RKO (cell line): Measurements from ENCODE around the gene SLC39A11.
"Not testable (repeated sequence)": the region's sequence is repeated elsewhere in the genome, so short reads cannot be mapped to it uniquely, and the experiment has no call there.

Experiments
- DNase-seq: peaks from one replicate; pipeline ENCODE4 v3.0.0-alpha.2; 2016; ENCODE audit warnings: low spot score

The SLC39A11 gene

DNA sequence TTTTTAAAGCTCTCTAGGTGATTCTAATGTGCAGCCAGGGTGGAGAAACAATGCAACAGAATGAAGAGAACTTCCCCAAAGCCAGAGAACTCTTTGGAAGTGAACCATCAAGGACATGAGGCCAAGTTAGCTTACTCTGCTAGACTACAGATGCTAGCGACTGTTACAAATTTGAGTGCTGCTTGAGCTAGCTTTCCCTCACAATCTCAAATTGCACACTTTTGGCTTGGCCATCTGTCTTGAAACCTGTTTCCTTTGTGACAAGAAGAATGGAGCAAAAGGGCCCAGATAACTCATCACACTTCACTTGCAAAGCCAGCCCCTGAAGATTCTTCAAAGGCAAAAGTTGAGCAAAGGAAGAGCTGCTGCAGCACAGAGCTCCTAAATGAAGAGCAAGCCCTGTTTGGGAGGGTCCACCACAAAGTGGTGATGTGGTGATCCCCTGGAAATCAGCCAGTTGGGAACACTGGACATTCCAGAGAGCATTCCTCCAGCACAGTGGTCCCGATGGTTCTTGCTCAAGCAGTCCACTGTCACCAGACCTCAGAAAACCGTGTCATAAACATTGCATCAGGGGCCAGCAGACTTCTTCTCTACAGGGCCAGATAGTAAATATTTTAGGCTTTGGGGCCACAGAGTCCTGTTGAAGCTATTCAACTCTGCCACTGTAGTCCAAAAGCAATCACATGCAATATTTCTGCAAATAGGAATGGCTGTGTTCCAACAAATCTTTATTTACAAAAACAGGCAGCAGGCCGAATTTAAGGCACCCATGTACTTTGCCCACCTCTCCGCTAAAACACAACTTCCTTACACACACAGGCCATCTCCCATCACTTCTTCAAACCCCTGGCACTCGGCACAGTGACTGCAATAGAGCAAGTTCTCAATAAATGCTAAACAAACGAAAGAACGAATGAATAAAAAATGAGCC lies 21.2 kb downstream of the SLC39A11 start:
- no peak for DNase-seq

DNA sequence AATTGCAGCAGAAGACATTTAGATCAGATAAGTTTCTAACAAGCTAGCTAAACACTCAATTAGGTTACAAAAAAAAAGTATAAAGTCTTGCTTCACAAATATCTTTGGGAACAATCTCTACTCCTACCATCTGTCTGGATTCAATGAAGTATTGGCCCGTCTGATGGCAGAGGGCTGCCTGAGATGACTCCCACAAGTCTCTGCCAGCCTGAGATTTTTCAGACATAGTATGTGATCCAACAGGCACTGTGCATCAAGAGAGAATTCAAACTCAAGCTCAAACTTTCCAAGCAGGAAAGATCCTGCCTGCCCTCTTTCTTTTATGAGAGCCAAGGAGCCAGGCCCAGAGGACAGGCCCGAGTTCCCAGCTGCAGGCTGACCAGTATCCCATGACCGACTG lies 22.6 kb downstream of the SLC39A11 start:
- DNase-seq, result no peak

DNA sequence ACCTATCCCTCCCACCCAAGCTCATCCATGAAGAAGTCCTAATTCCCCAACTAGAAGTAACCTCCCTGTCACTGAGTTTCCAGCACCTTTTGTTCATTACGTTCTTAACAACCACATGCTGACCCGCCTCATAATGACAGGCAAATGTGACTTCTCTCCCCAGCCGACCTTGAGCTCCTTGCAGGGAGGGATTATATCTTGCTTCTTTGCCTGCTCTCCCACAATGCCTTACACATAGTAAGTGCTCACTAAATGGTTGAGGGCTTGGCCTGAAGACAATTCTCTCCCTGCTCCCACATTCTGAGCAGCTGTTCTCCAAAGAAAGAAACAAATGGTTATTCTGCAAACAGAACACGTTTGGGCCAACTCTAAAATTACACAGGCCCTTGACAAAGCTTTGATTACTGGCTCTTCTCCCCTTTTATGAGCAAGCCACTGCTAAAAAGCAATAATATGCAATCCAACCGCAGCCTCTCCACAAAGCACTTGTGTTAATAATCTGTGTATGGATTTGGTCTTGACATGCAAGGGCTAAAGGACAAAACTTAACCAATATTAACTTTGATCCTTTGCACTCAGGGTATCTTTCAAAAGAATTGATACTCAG lies 23.2 kb downstream of the SLC39A11 start:
- DNase-seq, result no peak

DNA sequence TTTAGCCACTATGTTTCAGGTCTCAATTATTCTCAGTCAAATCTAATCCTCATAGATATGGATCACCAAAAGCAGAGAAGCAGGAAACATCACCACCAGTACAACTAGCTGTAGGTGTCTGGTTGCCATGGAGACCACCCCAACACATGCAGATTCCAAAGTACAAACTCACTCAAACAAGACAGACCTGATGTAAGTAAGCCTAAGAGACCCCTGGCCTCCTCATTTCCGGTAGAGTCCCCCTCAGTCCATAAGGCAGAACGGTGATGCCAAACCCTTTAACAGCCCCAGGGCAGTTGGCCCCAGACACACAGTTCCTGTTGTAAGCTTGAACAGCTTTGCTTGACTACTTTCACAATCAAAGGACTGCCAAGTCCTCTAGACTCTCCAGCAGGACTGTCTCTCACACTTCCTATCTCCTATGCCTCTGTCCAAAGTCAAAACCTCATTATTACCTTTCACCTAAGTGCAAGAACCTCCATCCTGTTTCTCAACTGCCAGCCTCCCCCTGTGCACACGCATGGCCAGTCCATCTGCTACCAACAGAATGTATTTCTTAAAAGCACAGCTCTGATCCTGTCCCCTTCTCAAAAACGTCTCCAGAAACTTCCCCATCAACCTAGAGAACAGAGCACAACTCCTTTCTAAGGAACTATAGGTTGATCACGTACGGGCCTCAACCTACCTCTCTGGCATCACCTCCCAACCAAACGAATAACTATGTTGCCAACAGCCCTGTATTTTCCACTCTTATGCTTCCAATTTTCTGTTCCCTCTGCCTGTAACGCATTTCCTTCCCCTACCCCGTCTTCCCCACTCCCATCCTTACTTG lies 23.9 kb downstream of the SLC39A11 start:
- no peak for DNase-seq

DNA sequence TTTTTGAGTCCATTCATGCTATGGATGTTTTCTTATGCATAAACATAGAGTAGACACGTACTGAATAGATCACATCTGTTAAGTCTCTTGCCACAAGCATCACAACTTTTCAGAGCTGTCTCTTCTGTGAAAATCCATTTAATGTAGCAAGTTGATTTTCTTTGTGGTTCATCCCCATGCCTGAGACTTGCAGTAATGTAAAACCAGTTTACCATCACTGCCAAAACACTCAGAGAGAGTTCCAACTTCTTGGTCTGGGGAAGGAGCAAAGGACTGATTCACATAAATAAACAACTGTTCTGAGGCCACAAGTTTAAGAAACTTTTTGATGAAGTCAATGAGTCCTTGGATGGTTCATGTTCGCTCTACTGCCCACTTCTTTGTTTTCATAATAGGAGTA lies 24.8 kb downstream of the SLC39A11 start:
- DNase-seq, result not testable (repeated sequence)

DNA sequence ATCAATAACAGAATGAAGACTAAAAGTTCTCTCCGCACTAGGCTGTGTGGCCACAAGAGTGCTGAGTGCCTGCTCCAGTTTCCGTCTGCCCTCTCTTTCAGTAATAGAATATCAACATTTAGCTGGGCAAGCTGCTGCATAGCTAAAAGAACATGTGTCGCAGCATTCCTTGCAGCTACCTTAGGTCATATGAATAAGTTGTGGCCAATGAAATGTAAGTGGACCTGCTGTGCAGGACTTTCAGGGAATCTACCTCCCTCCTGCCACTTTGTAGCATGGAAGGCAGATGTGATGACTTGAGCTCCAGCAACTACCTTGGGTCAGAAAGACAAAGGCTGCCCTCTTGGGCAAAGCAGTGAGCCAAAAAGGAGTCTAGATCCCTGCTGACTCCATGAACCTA lies 25.4 kb downstream of the SLC39A11 start:
- no peak for DNase-seq

DNA sequence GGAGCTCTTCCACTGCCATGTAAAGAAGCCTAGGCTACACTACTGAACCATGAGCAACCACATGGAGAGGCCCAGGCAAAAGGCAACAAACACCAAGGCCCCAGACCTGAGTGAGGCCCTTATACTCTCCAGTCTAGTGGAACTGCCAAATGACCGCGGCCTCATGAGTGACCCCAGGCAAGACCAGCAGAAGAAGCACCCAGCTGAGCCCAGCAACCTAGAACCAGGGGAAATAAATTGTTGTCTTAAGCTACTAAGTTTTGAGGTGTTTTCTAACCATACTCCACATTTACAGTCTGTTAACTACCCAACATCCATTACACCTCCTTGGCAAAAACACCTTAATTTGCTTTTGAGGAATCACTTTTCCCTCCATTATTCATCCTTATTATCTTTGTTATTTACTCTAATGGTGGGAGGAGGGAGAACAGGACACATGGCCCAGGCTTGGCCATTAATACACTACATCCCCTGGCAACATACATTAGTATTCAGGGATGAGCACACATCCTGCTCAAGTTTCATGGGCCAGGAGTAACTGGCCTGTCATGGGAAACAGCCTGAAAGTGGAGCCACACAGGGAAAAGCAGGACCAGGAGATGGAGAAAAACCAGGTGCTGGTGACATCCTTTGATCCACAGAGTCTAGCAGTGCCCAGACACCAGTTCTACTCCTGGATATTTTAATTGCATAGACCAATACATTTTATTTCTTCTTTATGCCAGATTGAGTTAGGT lies 26.2 kb downstream of the SLC39A11 start:
- DNase-seq, result no peak

DNA sequence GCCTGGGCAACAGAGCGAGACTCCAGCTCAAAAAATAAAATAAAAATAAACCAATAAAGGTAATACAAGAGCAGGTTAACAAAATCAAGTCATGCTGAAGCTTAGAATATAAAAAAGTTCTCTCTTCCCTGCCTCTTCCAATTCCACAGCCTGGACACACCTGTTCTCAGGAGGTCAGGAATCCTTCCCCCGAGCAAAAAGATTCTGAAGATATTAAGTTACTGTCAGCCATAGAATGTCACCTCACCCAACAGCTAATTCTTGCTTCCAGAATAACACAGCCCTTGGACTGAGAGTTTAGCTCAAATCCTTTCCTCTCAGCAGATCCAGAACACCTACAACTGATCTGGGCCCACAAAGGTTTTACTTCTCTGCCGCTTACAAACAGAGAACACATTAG lies 27.1 kb downstream of the SLC39A11 start:
- DNase-seq, result no peak

DNA sequence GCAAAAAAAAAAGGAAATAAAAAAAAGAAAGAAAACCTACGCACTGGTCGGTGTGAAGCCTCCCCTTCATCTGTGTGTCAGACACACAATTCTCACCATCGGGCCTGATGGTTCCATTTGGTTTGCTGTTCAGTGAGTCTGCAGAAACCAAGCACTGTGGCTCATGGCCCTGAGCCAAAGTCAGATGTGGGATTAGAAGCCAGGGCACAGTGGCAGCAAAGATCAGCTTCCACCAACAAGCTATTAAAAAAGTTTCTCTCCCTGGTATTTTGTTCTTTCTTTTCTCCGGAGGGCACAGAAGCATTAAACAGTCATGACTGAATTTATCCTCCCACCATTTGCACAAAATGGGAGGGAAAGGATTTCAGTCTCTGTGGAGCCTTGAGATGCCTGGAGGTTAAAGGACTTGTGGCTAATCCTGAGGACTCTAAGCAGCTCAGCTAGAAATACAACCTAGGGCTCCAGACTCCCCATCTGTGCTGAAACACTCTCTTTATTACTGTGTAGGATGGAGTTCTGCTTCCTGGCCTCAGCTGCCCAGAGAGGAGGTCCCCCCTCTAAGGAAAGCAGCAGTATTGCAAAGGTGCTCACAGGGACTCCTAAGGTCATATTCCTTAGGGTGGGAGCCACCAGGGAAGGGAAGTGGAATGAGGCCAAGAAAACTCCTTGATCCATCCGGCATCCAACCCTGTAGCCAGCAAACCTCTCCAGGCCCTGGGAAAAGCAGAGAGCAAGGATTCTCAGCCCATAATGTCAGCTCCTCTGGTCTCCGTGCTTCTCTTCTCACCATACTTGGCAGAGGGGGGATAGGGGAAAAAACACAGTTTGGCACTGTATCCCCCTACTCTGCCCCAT lies 28.2 kb downstream of the SLC39A11 start:
- no peak for DNase-seq

DNA sequence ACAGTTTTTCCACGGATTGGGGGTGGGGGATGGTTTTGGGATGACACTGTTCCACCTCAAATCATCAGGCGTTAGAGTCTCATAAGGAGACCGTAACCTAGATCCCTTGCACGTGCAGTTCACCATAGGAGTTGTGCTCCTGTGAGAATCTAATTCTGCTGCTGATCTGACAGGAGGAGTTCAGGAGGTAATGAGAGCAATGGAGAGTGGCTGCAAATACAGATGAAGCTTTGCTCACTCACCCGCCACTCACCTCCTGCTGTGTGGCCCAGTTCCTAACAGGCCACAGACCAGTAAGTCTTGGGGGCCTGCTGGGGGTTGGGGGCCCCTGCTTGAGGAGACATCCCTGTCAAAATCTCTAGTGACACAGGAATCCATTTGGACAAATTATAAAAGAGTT lies 29.8 kb downstream of the SLC39A11 start:
- DNase-seq, result no peak

DNA sequence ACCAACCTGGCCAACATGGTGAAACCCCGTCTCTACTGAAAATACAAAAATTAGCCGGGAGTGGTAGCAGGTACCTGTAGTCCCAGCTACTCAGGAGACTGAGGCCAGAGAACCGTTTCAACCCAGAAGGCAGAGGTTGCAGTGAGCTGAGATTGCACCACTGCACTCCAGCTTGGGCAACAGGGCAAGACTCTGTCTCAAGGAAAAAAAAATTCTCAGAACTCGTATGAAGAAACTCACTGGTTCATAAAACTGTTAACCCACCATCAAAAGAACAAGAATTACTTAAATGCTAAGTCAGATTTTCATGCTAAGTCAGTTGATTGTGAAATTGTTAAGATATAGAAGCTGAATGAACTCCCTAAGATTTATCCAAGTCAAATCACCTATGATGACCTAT lies 31.3 kb downstream of the SLC39A11 start:
- DNase-seq, result no peak

DNA sequence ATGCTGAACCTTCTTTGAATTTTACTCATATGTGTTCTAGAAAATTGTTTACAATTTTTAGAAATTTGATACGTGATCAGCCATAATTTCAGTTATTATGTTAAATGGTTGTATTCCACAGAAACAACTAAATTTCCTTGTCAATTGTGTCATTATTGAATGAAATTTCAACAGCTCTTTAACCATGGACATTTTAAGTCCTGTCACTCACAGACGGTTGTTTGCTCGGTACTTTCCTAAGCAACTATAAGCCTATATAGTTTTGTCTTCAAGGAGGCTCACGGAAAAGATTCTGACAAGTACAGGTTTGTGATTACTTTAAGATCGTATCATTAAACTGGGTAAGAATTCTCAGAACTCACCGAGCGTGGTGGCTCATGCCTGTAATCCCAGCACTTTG lies 31.8 kb downstream of the SLC39A11 start:
- no peak for DNase-seq

DNA sequence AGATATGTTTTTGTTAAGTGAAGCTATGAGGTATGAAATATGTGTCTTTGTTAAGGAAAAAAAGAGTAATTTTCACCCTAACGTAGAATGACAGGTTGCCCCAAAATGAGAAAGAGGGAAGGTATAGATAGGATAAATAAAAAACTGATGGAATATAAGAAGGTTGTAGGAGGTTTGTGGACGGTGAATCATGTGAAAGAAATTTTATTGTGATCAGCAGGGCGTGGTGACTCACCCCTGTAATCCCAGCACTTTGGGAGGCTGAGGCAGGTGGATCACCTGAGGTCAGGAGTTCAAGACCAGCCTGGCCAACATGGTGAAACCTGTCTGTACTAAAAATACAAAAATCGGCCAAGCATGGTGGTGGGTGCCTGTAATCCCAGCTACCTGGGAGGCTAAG lies 32.8 kb downstream of the SLC39A11 start:
- DNase-seq, result not testable (repeated sequence)

DNA sequence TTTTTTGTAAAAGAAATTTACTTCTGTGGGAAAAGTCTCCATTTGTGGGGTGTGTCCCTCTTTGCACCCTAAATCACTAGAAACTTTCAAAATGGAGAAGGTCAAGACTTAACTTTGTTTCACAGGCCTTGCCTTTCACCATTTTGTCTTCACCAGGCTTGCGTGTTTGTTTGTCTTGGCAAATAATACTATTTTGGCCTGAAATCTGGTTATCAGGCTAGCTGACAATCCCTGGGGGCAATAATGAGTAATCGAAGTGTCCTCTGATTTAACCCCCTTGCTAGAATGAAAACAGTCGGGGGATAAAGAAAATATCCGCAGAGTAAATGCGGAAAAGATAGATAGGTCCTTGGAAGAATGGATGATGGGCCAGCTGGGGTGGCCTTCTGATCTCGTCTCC lies 34.5 kb downstream of the SLC39A11 start:
- DNase-seq, result no peak

DNA sequence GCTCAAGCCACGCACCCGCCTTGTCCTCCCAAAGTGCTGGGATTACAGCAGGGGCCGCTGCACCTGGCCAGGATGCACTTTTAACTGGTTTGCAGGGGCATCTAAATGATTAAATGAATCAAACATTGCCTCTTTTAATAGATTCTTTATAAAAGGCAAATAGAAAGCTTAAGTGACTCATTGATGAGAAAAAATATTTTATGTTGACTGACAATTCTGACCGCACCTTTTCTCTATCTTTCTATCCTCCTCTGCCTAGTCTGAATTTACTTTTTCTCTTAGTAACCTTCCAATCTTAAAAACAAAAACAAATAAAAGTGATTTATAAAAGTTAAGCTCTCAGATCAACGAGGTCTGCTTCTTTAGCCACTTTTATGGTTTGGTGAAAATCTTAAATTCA lies 35.3 kb downstream of the SLC39A11 start:
- DNase-seq, result no peak

DNA sequence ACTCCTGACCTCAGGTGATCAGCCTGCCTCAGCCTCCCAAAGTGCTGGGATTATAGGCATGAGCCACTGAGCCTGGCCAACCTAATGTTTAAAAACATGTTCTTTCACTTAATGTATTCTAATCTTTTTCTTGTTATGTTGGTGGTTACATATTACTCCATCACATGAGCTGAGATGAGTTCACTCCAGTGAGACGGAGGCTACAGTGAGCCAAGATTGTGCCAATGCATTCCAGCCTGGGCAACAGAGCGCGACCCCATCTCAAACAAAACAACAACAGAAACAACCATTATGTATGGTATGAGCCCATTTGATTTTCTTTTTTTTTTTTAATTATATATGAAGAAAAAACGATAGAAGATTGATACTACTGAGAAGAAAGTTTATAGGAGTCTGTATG lies 39.6 kb downstream of the SLC39A11 start:
- DNase-seq, result no peak

DNA sequence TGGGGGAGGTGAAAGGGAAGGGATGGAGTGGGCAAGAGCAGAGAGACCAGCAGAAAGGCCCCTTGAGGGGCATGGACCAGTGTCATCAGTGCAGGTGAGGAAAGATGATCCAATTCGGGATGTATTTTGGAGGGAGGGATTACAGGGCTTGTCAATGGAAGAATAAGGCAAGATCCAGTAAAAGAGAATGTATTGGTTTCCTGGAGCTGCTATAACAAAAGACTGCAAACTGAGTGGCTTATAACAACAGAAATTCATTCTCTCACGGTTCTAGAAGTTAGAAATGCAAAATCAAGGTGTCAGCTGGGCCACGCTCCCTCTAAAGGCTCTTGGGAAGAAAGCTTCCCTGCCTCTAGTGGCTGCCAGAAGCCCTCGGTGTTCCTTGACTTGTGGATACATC lies 41.7 kb downstream of the SLC39A11 start:
- no peak for DNase-seq

DNA sequence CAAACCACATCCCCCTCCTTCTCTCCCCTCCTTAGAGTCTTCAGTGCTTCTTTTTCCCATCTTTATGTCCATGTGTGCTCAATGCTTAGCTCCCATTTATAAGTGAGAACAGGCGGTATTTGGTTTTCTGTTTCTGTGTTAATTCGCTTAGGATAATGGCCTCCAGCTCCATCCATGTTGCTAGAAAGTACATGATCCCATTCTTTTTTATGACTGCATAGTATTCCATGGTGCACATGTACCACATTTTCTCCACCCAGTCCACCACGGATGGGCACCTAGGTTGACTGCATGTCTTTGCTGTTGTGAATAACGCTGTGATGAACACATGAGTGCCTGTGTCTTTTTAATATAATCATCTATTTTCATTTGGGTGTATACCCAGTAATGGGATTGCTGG lies 44.3 kb downstream of the SLC39A11 start:
- no peak for DNase-seq

DNA sequence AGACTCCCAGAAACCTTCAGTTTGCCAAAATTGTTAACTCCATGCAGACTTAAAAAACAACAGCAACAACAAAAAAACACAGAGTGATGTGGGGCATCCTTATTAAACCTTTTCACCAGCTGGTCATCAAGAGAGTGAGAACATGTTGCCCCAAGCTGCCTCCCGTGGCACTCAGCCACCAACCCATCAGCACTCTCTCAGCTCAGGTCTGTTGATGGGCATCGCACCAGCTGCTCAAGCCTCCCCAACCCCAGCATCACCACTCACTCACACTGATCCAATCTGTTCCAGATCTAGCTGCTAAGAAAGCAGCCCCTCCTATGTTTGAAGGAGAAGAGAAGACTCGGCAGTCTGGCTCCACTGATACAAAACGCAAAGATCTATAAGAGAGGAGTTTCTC lies 46.8 kb downstream of the SLC39A11 start:
- no peak for DNase-seq

DNA sequence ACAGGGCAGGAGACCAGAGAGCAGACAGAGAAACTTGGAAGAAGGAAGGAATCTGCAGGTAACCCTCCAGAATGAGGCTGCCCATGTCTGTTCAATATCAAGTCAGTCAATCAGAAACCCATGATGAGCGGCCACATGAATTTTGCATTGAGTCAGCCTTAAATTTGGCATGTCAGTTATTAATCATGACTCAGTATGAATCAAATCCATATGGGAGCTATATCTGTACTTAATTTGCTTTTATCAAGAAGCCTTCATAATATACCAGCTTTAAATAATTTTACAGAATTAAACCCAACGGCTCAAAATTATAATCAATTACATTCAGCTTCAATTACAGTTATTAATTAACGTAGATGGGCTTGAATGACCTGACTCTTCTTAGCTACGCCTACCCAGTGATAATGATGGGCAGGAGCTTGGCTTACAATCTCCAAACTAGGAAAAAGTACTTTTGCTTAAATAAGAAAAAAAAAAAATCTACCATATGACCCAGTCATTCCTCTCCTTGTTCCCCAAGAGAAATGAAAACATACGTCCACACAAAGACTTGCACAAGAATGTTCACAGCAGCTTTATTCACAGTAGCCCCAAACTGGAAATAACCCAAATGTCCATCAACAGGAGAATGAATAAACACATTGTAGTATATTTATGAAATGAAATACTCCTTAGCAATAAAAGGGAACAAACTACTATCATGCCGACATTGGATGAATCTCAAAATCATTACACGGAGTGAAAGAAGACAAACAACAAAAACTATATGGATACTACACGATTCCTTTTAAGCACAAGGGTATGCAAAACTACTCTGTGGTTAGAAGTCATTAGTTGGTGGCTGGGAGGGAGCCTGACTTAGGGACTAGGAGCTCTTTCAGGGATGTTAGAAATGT lies 48.6 kb downstream of the SLC39A11 start:
- DNase-seq, result peak; percentile 19
